ENCODE data around the gene INPP5A.

- no peak for TF ChIP-seq CTCF (IDR thresholded peaks at IDR 0.05)
- no peak for TF ChIP-seq POLR2A (IDR thresholded peaks at IDR 0.05)
These were observed 260.8 kb downstream of the INPP5A start for GRCh38 chr10:132798403-132798802.
